Left ventricle myocardium inferior (tissue), 1 donor: Measurements from ENCODE around the gene RGS14. TPM values are rescaled to one million over a fixed set of nuclear protein-coding genes. Genes with fewer than 3 reads are reported as not detected.
A peak's percentile ranks its signal among the peaks of the same experiment; 100 is the strongest.

ENCODE experiments used
- DNase-seq: peaks from one replicate; pipeline ENCODE4 v3.0.0-alpha.2; 2020
- H3K27ac ChIP-seq: fragments of 200-600 bp; replicated peaks from 2 replicates; pipeline ENCODE4 v1.8.0; 2021
- H3K27me3 ChIP-seq: fragments of 200-600 bp; 2 replicates; pipeline ENCODE4 v1.8.0; 2021; ENCODE audit warnings: low read depth
- H3K36me3 ChIP-seq: fragments of 200-600 bp; 2 replicates; pipeline ENCODE4 v1.8.0; 2021
- H3K4me1 ChIP-seq: fragments of 200-600 bp; 2 replicates; pipeline ENCODE4 v1.8.0; 2021
- H3K4me3 ChIP-seq: fragments of 200-600 bp; 2 replicates; pipeline ENCODE4 v1.8.0; 2021; ENCODE audit warnings: mild to moderate bottlenecking, moderate library complexity
- H3K9me3 ChIP-seq: fragments of 200-600 bp; replicated peaks from 2 replicates; pipeline ENCODE4 v1.8.0; 2021
- intact Hi-C: fragments of 100-400 bp; cut with micrococcal nuclease; formaldehyde crosslinking; loops from one replicate; pipeline ENCODE4 v1.11.0; 2022
- total RNA-seq: library from RNA; stranded (reverse); fragmentation: NEBNext Ultra II Directional; extraction: Animal tissue kit (Norgen Biotek cat#: 25700); gene quantifications from one replicate; pipeline ENCODE4 v1.2.1, GENCODE V29; 2021
- TF ChIP-seq, protein P1 (sequence below): fragments of 200-600 bp; IDR thresholded peaks from 2 replicates; pipeline ENCODE4 v1.8.0; 2021; ENCODE audit warnings: antibody characterized with exemption, mild to moderate bottlenecking, borderline replicate concordance
- donor health status: DM: no; HTN: yes; CAD: no; lungs with severe emphysema.

RGS14 gene
- total RNA-seq, 1 donor from 2014 or later = 4.6 TPM

DNA sequence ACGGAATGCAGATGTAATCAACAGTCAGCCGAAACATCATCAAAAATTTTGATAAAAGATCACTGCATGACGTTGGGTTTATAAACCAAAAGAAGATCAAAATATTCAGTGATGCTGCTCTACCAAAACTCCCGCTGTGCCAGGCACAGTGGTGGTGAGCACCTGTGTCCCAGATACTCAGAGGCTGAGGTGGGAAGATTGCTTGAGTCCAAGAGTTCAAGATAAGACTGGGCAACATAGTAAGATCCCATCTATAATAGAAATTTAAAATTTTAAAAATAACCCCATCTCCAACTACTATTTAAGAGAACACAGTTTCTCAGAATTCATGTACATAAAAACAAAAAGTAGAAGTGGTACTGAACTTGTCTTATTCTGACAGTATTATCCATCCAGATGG is 10.0 kb upstream of the RGS14 start:
- Histone ChIP-seq H3K27me3 (no peaks in the 10 kb centered on the region), H3K9me3 (no peaks in the 10 kb centered on the region), H3K27ac (no peak overlapping the region), H3K36me3 (peaks cover 47% of the 10 kb centered on the region), H3K4me3 (no peak overlapping the region), H3K4me1 (peaks cover 44% of the 10 kb centered on the region)
- intact Hi-C loops = no loop called here
- DNase-seq = no peak
- TF ChIP-seq, protein P1, sequence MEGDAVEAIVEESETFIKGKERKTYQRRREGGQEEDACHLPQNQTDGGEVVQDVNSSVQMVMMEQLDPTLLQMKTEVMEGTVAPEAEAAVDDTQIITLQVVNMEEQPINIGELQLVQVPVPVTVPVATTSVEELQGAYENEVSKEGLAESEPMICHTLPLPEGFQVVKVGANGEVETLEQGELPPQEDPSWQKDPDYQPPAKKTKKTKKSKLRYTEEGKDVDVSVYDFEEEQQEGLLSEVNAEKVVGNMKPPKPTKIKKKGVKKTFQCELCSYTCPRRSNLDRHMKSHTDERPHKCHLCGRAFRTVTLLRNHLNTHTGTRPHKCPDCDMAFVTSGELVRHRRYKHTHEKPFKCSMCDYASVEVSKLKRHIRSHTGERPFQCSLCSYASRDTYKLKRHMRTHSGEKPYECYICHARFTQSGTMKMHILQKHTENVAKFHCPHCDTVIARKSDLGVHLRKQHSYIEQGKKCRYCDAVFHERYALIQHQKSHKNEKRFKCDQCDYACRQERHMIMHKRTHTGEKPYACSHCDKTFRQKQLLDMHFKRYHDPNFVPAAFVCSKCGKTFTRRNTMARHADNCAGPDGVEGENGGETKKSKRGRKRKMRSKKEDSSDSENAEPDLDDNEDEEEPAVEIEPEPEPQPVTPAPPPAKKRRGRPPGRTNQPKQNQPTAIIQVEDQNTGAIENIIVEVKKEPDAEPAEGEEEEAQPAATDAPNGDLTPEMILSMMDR = no peak

DNA sequence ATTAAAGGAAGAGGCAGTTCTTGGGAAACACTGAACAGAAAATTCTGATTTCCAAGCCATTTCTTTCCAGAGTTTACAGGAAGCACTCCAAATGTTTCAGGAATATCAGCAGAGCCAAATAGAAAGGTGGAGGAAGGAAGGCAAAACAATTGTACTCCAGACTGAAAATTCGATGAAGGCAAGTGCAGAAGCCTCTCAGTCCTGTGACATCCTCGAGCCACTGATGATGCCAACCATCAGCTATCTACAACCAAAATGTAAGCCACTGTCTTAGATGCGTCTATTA is 8.4 kb upstream of the RGS14 start:
- intact Hi-C loops = no loop called here
- Histone ChIP-seq H3K36me3 (peaks cover 41% of the 10 kb centered on the region), H3K9me3 (no peaks in the 10 kb centered on the region), H3K27ac (no peak overlapping the region), H3K27me3 (no peaks in the 10 kb centered on the region), H3K4me3 (no peak overlapping the region), H3K4me1 (peaks cover 44% of the 10 kb centered on the region)
- TF ChIP-seq, protein P1 = no peak
- DNase-seq = no peak

DNA sequence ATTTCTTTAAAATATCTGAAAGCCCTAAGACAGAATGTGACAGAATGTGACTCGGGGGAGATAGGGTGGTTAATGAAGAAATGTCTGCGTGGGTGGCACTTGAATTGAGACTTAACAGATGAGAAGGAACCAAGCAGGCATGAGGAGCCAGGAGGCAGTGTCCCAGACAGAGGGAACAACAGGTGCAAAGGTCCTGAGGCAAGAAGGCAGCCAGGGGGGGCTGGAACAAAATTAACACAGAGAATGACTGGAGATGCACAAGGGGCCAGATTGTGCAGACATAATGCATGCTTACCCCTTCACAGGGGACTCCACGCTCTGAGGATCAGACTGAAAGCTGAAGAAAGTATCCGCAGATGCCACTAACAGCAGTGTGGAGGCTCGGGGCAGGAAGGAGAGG is 8.0 kb upstream of the RGS14 start:
- Histone ChIP-seq H3K36me3 (peaks cover 37% of the 10 kb centered on the region), H3K4me3 (peak overlapping the region; percentile 100), H3K4me1 (peaks cover 44% of the 10 kb centered on the region), H3K27ac (no peak overlapping the region), H3K27me3 (no peaks in the 10 kb centered on the region), H3K9me3 (no peaks in the 10 kb centered on the region)
- TF ChIP-seq, protein P1 = no peak
- no peak for DNase-seq
- intact Hi-C loops = no loop called here

DNA sequence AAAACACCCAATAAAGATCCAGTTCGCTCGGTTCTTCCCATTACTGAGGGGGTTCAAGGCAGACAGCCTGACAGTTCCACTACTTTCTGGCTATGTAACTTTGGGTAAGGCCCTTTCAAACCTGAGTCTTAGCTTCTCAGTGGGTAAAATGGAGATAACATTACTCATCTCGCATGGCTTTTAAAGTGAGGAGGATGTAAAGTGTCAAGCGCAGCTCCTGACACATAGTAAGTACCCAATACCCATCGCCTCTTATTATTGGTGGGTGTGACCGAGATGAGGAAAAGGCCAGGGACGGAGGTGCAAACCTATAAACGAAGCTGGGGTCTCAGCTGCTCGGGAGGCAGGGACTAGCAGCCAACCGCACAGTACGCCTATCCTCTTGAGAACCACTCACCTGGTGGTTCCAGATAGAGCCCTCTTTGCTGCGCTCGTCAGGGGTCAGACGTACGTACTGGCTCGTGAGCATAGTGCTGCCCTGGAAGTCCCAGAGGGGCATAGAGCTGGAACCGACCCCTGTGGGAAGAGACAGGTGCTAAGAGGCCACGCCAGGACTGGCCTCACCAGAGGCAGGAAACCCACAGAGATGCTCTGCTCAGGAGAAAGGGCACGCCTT is 6.8 kb upstream of the RGS14 start:
- Histone ChIP-seq H3K27me3 (no peaks in the 10 kb centered on the region), H3K36me3 (peaks cover 27% of the 10 kb centered on the region), H3K4me1 (peaks cover 44% of the 10 kb centered on the region), H3K9me3 (no peaks in the 10 kb centered on the region), H3K27ac (peak overlapping the region; percentile 98), H3K4me3 (peak overlapping the region; percentile 100)
- DNase-seq = no peak
- intact Hi-C loops = no loop called here
- TF ChIP-seq, protein P1 = no peak

DNA sequence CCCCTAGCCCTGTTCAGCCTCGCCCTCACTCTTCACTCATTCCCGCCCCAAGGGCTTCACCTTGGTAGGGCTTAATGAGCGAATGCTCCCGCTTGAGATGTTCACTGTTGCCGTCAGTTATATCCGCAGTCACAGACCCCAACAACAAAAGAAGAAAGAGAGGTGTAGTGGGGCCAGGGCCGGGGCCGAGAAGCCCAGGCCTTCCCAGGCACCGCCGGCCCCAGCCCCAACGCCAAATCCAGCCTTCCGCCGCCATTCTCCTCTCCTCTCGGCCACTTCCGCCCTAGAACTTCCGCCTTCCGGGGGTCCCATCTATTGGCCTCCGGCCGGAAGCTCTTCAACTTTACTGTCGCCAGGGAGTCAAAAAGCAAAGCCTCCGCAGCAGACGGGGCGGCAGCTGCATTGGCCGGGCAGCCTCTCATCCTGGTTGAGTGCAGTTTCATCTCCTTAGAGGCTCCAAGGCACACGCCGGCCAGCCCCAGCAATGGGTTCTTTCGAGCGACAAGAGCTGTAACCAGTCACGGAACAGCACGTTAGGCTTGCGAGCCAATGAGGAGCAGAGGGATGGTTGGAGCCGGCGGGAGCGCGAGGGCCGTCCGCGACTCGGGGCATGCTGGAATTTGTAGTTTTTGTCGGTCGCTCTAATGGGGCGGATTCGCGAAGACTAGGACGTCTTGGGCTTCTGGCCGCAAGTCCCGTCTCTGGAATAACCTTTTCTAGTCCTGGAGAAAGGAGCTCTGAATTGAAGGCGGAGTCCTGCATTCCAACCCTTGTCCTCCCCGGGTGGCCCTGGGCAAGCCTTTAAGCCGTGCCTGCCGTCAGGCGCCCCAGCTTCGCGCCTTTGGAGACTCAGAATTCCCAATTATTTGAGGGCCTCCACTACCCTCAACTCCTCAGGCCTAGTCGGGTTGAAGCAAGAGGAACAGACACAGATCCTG is 6.1 kb upstream of the RGS14 start, which contains the start of gene LMAN2:
Gene LMAN2, minus strand, starts transcription at position 277 of the 938 bp plus-strand sequence. Its CDS starts 21 bp downstream, at position 256.
- Histone ChIP-seq H3K27ac (peak within 1 kb of the TSS; percentile 98), H3K4me1 (peaks cover 42% of the 10 kb centered on the region), H3K36me3 (peaks cover 24% of the 10 kb centered on the region), H3K27me3 (no peaks in the 10 kb centered on the region), H3K4me3 (peak within 1 kb of the TSS; percentile 100), H3K9me3 (no peaks in the 10 kb centered on the region)
- peak; percentile 93 for DNase-seq
- TF ChIP-seq, protein P1 = no peak
- intact Hi-C loops = no loop called here
